Activated CD4-positive, alpha-beta T cell treated with anti-CD3 and anti-CD28 coated beads for 24 hours (primary cell): ENCODE data around the gene LAMA2.

Experiments used
- DNase-seq, 2 donors: peaks; one replicate each; pipeline ENCODE4 v3.0.0-alpha.2; 2020; ENCODE audit warnings: low read depth in 2 of 2

LAMA2 gene

GRCh38 chr6:128882991-128883611 is at the start of gene LAMA2:
LAMA2 (plus strand) TSS chr6:128883138; CDS start chr6:128883246, 108 bp downstream.
- no peak for DNase-seq

GRCh38 chr6:128836761-128837160 is 46.2 kb upstream of the LAMA2 start:
- DNase-seq, result no peak

GRCh38 chr6:128841518-128841917 is 41.4 kb upstream of the LAMA2 start:
- DNase-seq, result no peak

GRCh38 chr6:128844598-128844997 is 38.3 kb upstream of the LAMA2 start:
- no peak for DNase-seq

- no peak for DNase-seq
Observed at GRCh38 chr6:128847431-128848210, 35.3 kb upstream of the LAMA2 start.

- DNase-seq, result no peak
Observed at GRCh38 chr6:128848212-128848935, 34.6 kb upstream of the LAMA2 start.

- DNase-seq, result no peak
Observed at GRCh38 chr6:128855581-128856085, 27.3 kb upstream of the LAMA2 start.

- no peak for DNase-seq
Observed at GRCh38 chr6:128857806-128858205, 25.1 kb upstream of the LAMA2 start.

- DNase-seq, result no peak
Observed at GRCh38 chr6:128860782-128861181, 22.2 kb upstream of the LAMA2 start.

GRCh38 chr6:128863983-128864382 is 19.0 kb upstream of the LAMA2 start:
- DNase-seq, result no peak

GRCh38 chr6:128870746-128871145 is 12.2 kb upstream of the LAMA2 start:
- DNase-seq, result no peak

GRCh38 chr6:128874863-128875262 is 8.1 kb upstream of the LAMA2 start:
- DNase-seq, result no peak

GRCh38 chr6:128882560-128882959 is 378 bp upstream of the LAMA2 start:
- no peak for DNase-seq

- DNase-seq, result no peak
Observed at GRCh38 chr6:128883906-128884305, 968 bp downstream of the LAMA2 start.

GRCh38 chr6:128885381-128885780 is 2.4 kb downstream of the LAMA2 start:
- DNase-seq, result no peak

GRCh38 chr6:128886706-128887105 is 3.8 kb downstream of the LAMA2 start:
- no peak for DNase-seq

- no peak for DNase-seq
Observed at GRCh38 chr6:128888444-128889175, 5.7 kb downstream of the LAMA2 start.

- no peak for DNase-seq
Observed at GRCh38 chr6:128889870-128890269, 6.9 kb downstream of the LAMA2 start.

- DNase-seq, result no peak
Observed at GRCh38 chr6:128892079-128892478, 9.1 kb downstream of the LAMA2 start.

- no peak for DNase-seq
Observed at GRCh38 chr6:128899341-128900050, 16.6 kb downstream of the LAMA2 start.

GRCh38 chr6:128903715-128904114 is 20.8 kb downstream of the LAMA2 start:
- no peak for DNase-seq
